ENCODE results near the gene SH2B2. TPM values are rescaled to one million over a fixed set of nuclear protein-coding genes. Genes with fewer than 3 reads are reported as not detected.
A peak's percentile ranks its signal among the peaks of the same experiment; 100 is the strongest.
"Not testable (repeated sequence)": the region's sequence is repeated elsewhere in the genome, so short reads cannot be mapped to it uniquely, and the experiment has no call there.

The SH2B2 gene
- total RNA-seq, 1 donor from 2014 or later, result 11.6 TPM

DNA sequence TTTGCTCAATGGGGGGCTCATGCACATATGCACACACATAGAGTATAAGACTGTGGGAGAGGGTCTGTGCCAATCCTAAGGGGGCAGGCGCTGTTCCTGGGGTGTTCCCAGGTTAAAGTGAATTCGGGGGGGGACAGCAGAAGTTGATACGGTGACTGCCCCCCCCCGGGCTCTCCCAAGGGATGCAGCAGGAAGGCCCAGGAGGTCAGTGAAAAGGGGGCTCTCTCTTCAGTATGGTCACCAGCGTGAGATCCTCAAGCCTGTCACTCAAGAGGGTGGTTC is 37.2 kb downstream of the SH2B2 start:
- DNase-seq, result no peak
- peaks cover under 1% of the 10 kb centered on the region for H3K4me1 Mint-ChIP-seq (ENCODE audit: low read depth, unreplicated experiment)
- no peaks in the 10 kb centered on the region for H3K36me3 Mint-ChIP-seq (ENCODE audit: unreplicated experiment)
- H3K9me3 Mint-ChIP-seq (ENCODE audit: unreplicated experiment), result peaks cover 2% of the 10 kb centered on the region
- no peak overlapping the region for H3K4me3 Mint-ChIP-seq (ENCODE audit: unreplicated experiment)
- no peak overlapping the region for H3K27ac Mint-ChIP-seq (ENCODE audit: unreplicated experiment)
- TF ChIP-seq, protein P1, sequence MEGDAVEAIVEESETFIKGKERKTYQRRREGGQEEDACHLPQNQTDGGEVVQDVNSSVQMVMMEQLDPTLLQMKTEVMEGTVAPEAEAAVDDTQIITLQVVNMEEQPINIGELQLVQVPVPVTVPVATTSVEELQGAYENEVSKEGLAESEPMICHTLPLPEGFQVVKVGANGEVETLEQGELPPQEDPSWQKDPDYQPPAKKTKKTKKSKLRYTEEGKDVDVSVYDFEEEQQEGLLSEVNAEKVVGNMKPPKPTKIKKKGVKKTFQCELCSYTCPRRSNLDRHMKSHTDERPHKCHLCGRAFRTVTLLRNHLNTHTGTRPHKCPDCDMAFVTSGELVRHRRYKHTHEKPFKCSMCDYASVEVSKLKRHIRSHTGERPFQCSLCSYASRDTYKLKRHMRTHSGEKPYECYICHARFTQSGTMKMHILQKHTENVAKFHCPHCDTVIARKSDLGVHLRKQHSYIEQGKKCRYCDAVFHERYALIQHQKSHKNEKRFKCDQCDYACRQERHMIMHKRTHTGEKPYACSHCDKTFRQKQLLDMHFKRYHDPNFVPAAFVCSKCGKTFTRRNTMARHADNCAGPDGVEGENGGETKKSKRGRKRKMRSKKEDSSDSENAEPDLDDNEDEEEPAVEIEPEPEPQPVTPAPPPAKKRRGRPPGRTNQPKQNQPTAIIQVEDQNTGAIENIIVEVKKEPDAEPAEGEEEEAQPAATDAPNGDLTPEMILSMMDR (IDR thresholded peaks at IDR 0.05; ENCODE audit: partially characterized antibody, unreplicated experiment), result no peak
- peaks cover 15% of the 10 kb centered on the region for H3K27me3 Mint-ChIP-seq (ENCODE audit: unreplicated experiment)

DNA sequence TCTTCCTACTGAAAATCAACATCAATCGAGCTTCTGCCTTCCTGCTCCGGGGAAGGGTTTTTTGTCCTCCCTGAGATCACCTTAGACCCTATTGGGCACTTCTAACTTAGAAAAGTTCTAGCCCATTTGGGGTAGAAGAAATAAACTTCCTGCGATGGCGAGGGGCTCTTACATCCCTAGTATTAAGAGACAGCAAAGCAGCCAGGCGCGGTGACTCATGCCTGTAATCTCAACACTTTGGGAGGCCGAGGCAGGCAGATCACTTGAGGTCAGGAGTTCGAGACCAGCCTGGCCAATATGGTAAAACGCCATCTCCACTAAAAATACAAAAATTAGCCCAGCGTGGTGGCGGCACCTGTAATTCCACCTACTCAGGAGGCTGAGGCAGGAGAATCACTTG is 38.4 kb downstream of the SH2B2 start:
- H3K9me3 Mint-ChIP-seq (ENCODE audit: unreplicated experiment); H3K4me1 Mint-ChIP-seq (ENCODE audit: low read depth, unreplicated experiment); H3K27ac Mint-ChIP-seq (ENCODE audit: unreplicated experiment); H3K4me3 Mint-ChIP-seq (ENCODE audit: unreplicated experiment); DNase-seq; H3K36me3 Mint-ChIP-seq (ENCODE audit: unreplicated experiment): not testable (repeated sequence)
- peaks cover 14% of the 10 kb centered on the region for H3K27me3 Mint-ChIP-seq (ENCODE audit: unreplicated experiment)

DNA sequence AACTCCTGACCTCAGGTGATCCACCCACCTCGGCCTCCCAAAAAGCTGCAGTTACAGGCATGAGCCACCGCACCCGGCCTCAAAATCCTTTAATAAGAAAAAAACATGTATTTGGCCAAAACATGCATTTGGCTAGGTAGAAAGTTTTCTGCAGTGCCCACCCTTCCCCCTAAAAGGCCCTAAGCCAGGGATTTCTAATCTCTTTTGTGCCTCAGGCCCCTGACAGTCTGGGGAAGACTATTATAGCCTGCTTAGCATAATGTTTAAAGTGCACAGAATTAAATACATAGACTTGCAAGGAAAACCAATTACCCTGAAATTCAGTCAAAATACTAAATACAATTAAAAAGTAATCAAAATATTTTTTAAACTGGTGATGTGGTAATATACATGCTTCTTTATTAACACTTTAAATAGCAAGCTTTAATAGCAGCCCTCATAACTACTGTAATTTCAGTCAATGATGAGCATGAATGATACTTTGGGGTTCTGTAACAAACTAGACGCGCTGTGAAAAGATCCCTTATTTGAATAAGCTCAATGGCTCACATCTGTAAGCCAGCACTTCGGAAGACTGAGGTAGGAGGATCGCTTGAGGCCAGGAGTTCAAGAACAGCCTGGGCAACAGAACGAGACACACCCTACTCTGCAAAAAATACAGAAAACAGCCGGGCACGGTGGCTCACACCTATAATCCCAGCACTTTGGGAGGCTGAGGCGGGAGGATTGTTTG is 39.7 kb downstream of the SH2B2 start:
- H3K27me3 Mint-ChIP-seq (ENCODE audit: unreplicated experiment), result peaks cover 11% of the 10 kb centered on the region
- TF ChIP-seq, protein P1 (IDR thresholded peaks at IDR 0.05; ENCODE audit: partially characterized antibody, unreplicated experiment), result peak; percentile 25
- H3K36me3 Mint-ChIP-seq (ENCODE audit: unreplicated experiment), result no peaks in the 10 kb centered on the region
- H3K4me1 Mint-ChIP-seq (ENCODE audit: low read depth, unreplicated experiment), result no peaks in the 10 kb centered on the region
- no peak for DNase-seq
- H3K9me3 Mint-ChIP-seq (ENCODE audit: unreplicated experiment), result peaks cover 2% of the 10 kb centered on the region
- H3K27ac Mint-ChIP-seq (ENCODE audit: unreplicated experiment), result no peak overlapping the region
- H3K4me3 Mint-ChIP-seq (ENCODE audit: unreplicated experiment), result no peak overlapping the region

DNA sequence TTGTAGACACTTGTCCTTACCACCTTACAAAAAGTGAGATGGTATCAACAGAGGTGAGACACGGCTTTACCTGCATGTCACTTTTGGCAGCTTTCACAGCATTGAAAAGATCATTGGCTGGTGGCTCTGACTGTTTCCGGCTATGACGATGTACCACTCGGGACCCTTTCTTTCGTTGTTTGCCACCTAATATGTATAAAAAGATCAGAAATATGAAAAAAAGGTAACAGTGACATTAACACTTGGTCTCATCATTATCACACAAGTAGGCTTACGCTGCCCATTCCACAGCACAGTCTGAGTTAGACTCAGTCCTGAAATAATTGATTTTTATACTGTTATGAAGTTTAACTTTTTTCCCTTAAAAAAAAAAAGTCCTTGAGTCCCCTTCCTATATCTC is 40.5 kb downstream of the SH2B2 start:
- not testable (repeated sequence) for DNase-seq; H3K4me3 Mint-ChIP-seq (ENCODE audit: unreplicated experiment); H3K4me1 Mint-ChIP-seq (ENCODE audit: low read depth, unreplicated experiment); H3K27ac Mint-ChIP-seq (ENCODE audit: unreplicated experiment); H3K9me3 Mint-ChIP-seq (ENCODE audit: unreplicated experiment); H3K36me3 Mint-ChIP-seq (ENCODE audit: unreplicated experiment)
- peaks cover 11% of the 10 kb centered on the region for H3K27me3 Mint-ChIP-seq (ENCODE audit: unreplicated experiment)

DNA sequence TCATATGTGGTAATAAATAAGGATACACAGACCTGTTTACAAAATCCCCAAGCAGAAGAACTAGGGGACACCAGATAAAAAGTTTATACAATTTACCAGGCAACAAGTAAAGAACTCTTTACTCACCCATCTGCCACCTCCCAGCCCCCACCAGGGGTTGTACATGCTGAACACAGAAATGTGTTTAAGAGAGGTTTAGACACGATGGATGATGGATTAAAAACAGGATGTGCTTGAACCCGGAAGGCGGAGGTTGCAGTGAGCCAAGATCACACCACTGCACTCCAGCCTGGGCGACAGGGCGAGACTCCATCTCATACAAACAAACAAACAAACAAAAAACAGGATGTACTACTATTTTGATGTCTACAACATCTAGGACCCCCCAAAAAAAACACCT is 42.2 kb downstream of the SH2B2 start:
- not testable (repeated sequence) for H3K4me1 Mint-ChIP-seq (ENCODE audit: low read depth, unreplicated experiment); H3K9me3 Mint-ChIP-seq (ENCODE audit: unreplicated experiment); H3K36me3 Mint-ChIP-seq (ENCODE audit: unreplicated experiment); H3K27ac Mint-ChIP-seq (ENCODE audit: unreplicated experiment); H3K27me3 Mint-ChIP-seq (ENCODE audit: unreplicated experiment); H3K4me3 Mint-ChIP-seq (ENCODE audit: unreplicated experiment); DNase-seq

DNA sequence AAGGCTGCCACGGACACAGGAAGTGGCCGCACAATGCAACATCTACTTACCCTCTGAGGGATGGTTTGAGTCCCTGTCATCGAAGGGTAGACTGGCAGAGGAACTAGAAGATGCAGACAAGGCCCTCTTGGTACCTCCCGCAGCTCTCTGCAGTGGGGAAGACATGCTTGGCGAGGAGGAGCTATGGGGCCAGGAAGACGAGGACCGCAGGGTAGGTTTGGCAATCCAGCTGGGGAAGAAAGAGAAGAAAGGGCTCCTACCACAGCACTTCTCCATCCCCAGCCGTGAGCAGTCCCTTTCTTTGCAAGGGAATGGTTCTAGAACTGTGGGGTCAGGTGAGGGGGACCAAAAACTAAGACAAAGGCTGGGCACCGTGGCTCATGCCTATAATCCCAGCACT is 42.7 kb downstream of the SH2B2 start:
- H3K4me3 Mint-ChIP-seq (ENCODE audit: unreplicated experiment); H3K36me3 Mint-ChIP-seq (ENCODE audit: unreplicated experiment); H3K4me1 Mint-ChIP-seq (ENCODE audit: low read depth, unreplicated experiment); DNase-seq; H3K27me3 Mint-ChIP-seq (ENCODE audit: unreplicated experiment); H3K9me3 Mint-ChIP-seq (ENCODE audit: unreplicated experiment); H3K27ac Mint-ChIP-seq (ENCODE audit: unreplicated experiment): not testable (repeated sequence)

DNA sequence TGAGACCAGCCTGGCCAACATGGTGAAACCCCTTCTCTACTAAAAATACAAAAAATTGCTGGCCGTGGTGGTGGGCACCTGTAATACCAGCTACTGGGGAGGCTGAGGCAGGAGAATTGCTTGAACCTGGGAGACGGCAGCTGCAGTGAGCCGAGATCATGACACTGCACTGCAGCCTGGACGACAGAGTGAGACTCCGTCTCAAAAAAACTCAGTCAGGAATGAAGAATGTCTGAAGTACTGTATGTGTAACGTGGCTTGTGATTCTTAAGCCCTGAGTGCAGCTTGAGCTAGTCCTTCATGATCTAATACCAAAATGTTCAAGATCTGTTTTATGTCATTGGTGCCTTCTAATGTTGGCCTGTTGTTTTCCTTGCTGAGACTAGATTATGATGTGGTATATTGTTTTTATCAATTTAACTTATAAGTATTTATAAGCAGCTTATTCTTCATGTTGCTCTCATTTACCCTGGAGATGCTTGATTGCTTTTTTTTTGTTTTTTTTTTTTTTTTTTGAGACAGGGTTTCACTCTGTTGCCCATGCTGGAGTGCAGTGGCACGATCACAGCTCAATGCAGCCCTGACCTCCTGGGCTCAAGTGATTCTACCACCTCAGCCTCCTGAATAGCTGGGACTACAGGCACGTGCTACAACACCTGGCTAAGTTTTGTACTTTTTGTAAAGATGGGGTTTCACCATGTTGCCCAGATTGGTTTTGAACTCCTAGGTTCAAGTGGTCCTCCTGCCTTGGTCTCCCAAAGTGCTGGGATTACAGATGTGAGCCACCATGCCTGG is 44.2 kb downstream of the SH2B2 start:
- not testable (repeated sequence) for H3K27ac Mint-ChIP-seq (ENCODE audit: unreplicated experiment); H3K27me3 Mint-ChIP-seq (ENCODE audit: unreplicated experiment); DNase-seq; H3K4me1 Mint-ChIP-seq (ENCODE audit: low read depth, unreplicated experiment); H3K4me3 Mint-ChIP-seq (ENCODE audit: unreplicated experiment); H3K9me3 Mint-ChIP-seq (ENCODE audit: unreplicated experiment); H3K36me3 Mint-ChIP-seq (ENCODE audit: unreplicated experiment)

DNA sequence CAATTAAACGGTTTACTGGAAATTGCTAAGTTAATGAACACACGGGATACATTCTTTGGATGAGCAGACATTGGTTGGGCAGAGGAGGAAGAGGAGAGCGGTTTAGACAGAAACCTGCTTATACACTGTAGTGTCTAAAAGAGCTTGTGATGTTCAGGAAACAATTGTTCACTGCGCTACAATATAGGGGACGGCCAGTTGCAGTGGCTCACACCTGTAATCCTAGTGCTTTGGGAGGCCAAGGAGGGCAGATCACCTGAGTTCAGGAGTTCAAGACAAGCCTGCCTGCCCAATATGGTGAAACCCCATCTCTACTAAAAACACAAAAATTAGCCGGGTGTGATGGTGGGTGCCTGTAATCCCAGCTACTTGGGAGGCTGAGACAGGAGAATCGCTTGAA is 48.9 kb downstream of the SH2B2 start:
- not testable (repeated sequence) for H3K27ac Mint-ChIP-seq (ENCODE audit: unreplicated experiment); H3K4me1 Mint-ChIP-seq (ENCODE audit: low read depth, unreplicated experiment); H3K9me3 Mint-ChIP-seq (ENCODE audit: unreplicated experiment); H3K27me3 Mint-ChIP-seq (ENCODE audit: unreplicated experiment); H3K36me3 Mint-ChIP-seq (ENCODE audit: unreplicated experiment); DNase-seq; H3K4me3 Mint-ChIP-seq (ENCODE audit: unreplicated experiment)

DNA sequence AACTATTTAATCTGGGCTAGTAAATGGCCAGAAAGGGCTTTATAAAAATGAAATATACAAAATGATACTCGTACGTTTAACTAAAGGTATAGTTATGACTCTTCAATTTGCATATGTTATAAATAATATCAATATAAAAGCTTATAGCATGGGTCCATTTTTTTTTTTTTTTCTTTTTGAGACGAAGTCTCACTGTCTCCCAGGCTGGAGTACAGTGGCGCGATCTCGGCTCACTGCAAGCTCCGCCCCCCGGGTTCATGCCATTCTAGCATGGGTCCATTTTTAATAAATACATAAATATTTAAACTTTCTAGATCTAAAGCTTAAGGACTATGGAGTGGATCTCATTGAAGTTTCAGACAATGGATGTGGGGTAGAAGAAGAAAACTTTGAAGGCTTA is 50.3 kb downstream of the SH2B2 start:
- DNase-seq; H3K27me3 Mint-ChIP-seq (ENCODE audit: unreplicated experiment); H3K27ac Mint-ChIP-seq (ENCODE audit: unreplicated experiment); H3K36me3 Mint-ChIP-seq (ENCODE audit: unreplicated experiment); H3K4me1 Mint-ChIP-seq (ENCODE audit: low read depth, unreplicated experiment); H3K9me3 Mint-ChIP-seq (ENCODE audit: unreplicated experiment); H3K4me3 Mint-ChIP-seq (ENCODE audit: unreplicated experiment): not testable (repeated sequence)

DNA sequence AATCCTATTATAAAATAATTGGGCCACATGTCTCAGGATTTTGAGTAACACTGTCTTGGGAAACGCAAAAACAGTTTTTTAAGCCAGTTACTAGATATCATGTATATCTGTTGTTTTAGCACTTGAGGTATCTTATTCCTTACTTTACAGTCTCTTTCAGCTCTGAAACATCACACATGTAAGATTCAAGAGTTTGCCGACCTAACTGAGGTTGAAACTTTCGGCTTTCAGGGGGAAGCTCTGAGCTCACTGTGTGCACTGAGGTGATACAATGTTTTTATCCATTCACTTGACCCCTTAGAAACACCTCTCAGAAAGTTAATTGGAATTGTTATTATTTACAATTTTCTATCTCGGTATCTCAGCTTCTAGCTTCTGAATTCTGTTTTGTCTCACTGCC is 50.8 kb downstream of the SH2B2 start:
- not testable (repeated sequence) for H3K27ac Mint-ChIP-seq (ENCODE audit: unreplicated experiment); H3K9me3 Mint-ChIP-seq (ENCODE audit: unreplicated experiment); H3K36me3 Mint-ChIP-seq (ENCODE audit: unreplicated experiment); H3K4me1 Mint-ChIP-seq (ENCODE audit: low read depth, unreplicated experiment); DNase-seq; H3K27me3 Mint-ChIP-seq (ENCODE audit: unreplicated experiment); H3K4me3 Mint-ChIP-seq (ENCODE audit: unreplicated experiment)
